GM12892 (cell line): ENCODE data around the gene PCDHGA3.
"Not testable (repeated sequence)": the region's sequence is repeated elsewhere in the genome, so short reads cannot be mapped to it uniquely, and the experiment has no call there.

Source experiments
- POLR2A ChIP-seq: IDR thresholded peaks from 2 replicates; pipeline ENCODE4 v1.6.1; 2011; ENCODE audit warnings: low read depth, low read length, control low read depth
- POLR2AphosphoS5 ChIP-seq: IDR thresholded peaks from 2 replicates; pipeline ENCODE4 v1.6.1; 2011; ENCODE audit warnings: low read depth, low read length, control low read depth
- TAF1 ChIP-seq: IDR thresholded peaks from 2 replicates; pipeline ENCODE4 v1.6.1; 2011; ENCODE audit warnings: low read depth, mild to moderate bottlenecking, control low read depth, low read length, borderline replicate concordance

- TF ChIP-seq POLR2A, TAF1, POLR2AphosphoS5: not testable (repeated sequence)
These were observed 11.1 kb upstream of the PCDHGA3 start for GRCh38 chr5:141332571-141332970.
